HepG2 (cell line): ENCODE measurements around the gene SHBG. TPM values are rescaled to one million over a fixed set of nuclear protein-coding genes. Genes with fewer than 3 reads are reported as not detected.

Experiments
- MTA1 ChIP-seq: sonication (generic); formaldehyde crosslinking; IDR thresholded peaks from 2 replicates; pipeline ENCODE4 v1.4.0; 2020; ENCODE audit warnings: missing genetic modification reagents, mild to moderate bottlenecking, borderline replicate concordance
- SNRNP70 ChIP-seq: fragments of 200-400 bp; formaldehyde crosslinking; IDR thresholded peaks from 2 replicates; pipeline ENCODE4 v1.6.1; 2017; ENCODE audit warnings: mild to moderate bottlenecking, low read depth, low read length, moderate library complexity
- ZNF674 ChIP-seq: sonication (generic); formaldehyde crosslinking; IDR thresholded peaks from 2 replicates; pipeline ENCODE4 v1.5.0; 2020; ENCODE audit warnings: low read depth, mild to moderate bottlenecking, missing genetic modification reagents
- ZNF737 ChIP-seq: sonication (generic); formaldehyde crosslinking; IDR thresholded peaks from 2 replicates; pipeline ENCODE4 v1.5.0; 2020; ENCODE audit warnings: missing genetic modification reagents, mild to moderate bottlenecking, borderline replicate concordance
- polyA plus RNA-seq, 8 experiments: library from polyadenylated mRNA; depleted of rRNA in 3 of 8; stranded (reverse) in 7 of 8; unstranded in 1 of 8; fragments of >200 nt; fragmentation: Illumina TruSeq in 4 of 8; extraction: Trizol in 4 of 8; gene quantifications; 2 replicates each; pipeline versions ENCODE4 v1.2.1 to v1.2.3, GENCODE V29; 2011 to 2016; ENCODE audit warnings: low read depth in 4 of 8, missing spikeins in 1 of 8, mixed read lengths in 1 of 8; ENCODE audit not compliant: insufficient read depth in 1 of 8
- total RNA-seq, 5 experiments: library from RNA; depleted of rRNA; stranded (reverse); fragments of >200 nt; fragmentation: Illumina TruSeq; extraction: Trizol; gene quantifications; 2 replicates each; pipeline ENCODE4 v1.2.3, GENCODE V29; 2016; ENCODE audit warnings: low read depth in 1 of 5
- TF ChIP-seq, protein P1 (sequence below): sonication (generic); formaldehyde crosslinking; IDR thresholded peaks from 2 replicates; pipeline ENCODE4 v1.5.0; 2020; ENCODE audit warnings: missing genetic modification reagents, mild to moderate bottlenecking, borderline replicate concordance
- TF ChIP-seq, protein P2 (sequence below): sonication (generic); formaldehyde crosslinking; IDR thresholded peaks from 2 replicates; pipeline ENCODE4 v1.4.0; 2020; ENCODE audit warnings: missing genetic modification reagents

Gene SHBG
- total and polyA plus RNA-seq, 2 of the 13 experiments (the other 11 are each of a cell fraction or from before 2014, with no cell fraction given), result 4.0 to 6.1 TPM

DNA sequence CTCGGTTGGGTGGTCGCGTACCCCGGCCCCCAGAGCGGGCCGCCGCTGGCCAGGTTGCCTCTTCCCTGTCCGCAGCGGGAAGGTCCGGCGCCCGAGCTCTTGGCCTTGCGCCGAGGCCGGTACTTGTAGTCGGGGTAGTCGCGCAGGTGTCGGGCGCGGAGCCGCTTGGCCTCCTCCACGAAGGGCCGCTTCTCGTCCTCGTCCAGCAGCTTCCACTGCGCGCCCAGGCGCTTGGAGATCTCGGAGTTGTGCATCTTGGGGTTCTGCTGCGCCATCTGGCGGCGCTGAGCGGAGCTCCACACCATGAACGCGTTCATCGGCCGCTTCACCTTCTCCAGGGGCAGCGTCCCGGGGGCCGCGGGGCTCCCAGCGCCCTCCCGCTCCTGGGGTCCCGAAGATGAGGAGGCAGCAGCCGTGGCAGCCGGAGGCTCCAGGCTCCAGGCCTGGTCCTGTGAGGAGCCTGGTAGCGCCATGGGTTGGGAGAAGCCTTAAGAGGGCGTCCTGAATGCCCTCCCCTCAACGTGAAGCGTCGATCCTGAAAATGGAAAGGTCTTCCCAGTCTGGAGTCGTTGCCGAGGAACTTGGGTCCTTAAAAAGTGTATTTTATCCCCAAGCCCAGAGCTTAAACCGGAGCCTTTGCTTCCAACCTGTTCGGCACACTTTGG is 40.6 kb upstream of the SHBG start (continued):
- TF ChIP-seq, protein P1, sequence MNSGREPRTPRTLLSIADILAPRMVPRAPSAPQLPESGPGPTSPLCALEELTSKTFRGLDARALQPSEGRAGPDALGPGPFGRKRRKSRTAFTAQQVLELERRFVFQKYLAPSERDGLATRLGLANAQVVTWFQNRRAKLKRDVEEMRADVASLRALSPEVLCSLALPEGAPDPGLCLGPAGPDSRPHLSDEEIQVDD (CRISPR knock-in tag), result no peak
- TF ChIP-seq, protein P2, sequence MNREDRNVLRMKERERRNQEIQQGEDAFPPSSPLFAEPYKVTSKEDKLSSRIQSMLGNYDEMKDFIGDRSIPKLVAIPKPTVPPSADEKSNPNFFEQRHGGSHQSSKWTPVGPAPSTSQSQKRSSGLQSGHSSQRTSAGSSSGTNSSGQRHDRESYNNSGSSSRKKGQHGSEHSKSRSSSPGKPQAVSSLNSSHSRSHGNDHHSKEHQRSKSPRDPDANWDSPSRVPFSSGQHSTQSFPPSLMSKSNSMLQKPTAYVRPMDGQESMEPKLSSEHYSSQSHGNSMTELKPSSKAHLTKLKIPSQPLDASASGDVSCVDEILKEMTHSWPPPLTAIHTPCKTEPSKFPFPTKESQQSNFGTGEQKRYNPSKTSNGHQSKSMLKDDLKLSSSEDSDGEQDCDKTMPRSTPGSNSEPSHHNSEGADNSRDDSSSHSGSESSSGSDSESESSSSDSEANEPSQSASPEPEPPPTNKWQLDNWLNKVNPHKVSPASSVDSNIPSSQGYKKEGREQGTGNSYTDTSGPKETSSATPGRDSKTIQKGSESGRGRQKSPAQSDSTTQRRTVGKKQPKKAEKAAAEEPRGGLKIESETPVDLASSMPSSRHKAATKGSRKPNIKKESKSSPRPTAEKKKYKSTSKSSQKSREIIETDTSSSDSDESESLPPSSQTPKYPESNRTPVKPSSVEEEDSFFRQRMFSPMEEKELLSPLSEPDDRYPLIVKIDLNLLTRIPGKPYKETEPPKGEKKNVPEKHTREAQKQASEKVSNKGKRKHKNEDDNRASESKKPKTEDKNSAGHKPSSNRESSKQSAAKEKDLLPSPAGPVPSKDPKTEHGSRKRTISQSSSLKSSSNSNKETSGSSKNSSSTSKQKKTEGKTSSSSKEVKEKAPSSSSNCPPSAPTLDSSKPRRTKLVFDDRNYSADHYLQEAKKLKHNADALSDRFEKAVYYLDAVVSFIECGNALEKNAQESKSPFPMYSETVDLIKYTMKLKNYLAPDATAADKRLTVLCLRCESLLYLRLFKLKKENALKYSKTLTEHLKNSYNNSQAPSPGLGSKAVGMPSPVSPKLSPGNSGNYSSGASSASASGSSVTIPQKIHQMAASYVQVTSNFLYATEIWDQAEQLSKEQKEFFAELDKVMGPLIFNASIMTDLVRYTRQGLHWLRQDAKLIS, result no peak
- TF ChIP-seq ZNF737 (CRISPR knock-in tag), result no peak
- TF ChIP-seq ZNF674 (CRISPR knock-in tag), result no peak
- no peak for TF ChIP-seq MTA1 (CRISPR knock-in tag)
- no peak for TF ChIP-seq SNRNP70
